Neural cell (in vitro differentiated cells): ENCODE measurements around the gene NHERF2. TPM values are rescaled to one million over a fixed set of nuclear protein-coding genes. Genes with fewer than 3 reads are reported as not detected.

Experiments
- H2AFZ ChIP-seq: fragments of 200-600, 300-800 bp; sonication (generic), shearing (Covaris generic); 2 replicates; pipeline ENCODE4 v1.6.0; 2014; ENCODE audit warnings: low read depth, mild to moderate bottlenecking, antibody characterized with exemption, low read length, moderate library complexity
- H3F3A ChIP-seq: fragments of 200-600 bp; shearing (Covaris generic); 2 replicates; pipeline ENCODE4 v1.6.1; 2016; ENCODE audit warnings: mild to moderate bottlenecking, moderate library complexity, mixed read lengths, antibody characterized with exemption, low read length; ENCODE audit not compliant: insufficient read depth, poor library complexity, severe bottlenecking
- H3K27ac ChIP-seq: fragments of 200-600, 300-800 bp; sonication (generic), shearing (Covaris generic); 2 replicates; pipeline ENCODE4 v1.5.1; 2014; ENCODE audit warnings: mild to moderate bottlenecking, low read length, moderate library complexity
- H3K27me3 ChIP-seq: fragments of 300-800, 200-600 bp; sonication (generic), shearing (Covaris generic); 2 replicates; pipeline ENCODE4 v1.6.0; 2014; ENCODE audit warnings: mild to moderate bottlenecking, low read depth, low read length, moderate library complexity; ENCODE audit not compliant: insufficient read depth
- H3K36me3 ChIP-seq: fragments of 300-800, 200-600 bp; sonication (generic), shearing (Covaris generic); 2 replicates; pipeline ENCODE4 v1.5.1; 2014; ENCODE audit warnings: mild to moderate bottlenecking, antibody characterized with exemption, low read length, moderate library complexity; ENCODE audit not compliant: insufficient read depth
- H3K4me2 ChIP-seq: fragments of 300-800, 200-600 bp; sonication (generic), shearing (Covaris generic); 2 replicates; pipeline ENCODE4 v1.6.0; 2014; ENCODE audit warnings: mild to moderate bottlenecking, low read length
- H3K4me3 ChIP-seq: fragments of 300-800, 200-600 bp; sonication (generic), shearing (Covaris generic); 2 replicates; pipeline ENCODE4 v1.5.1; 2014; ENCODE audit warnings: mild to moderate bottlenecking, low read length, moderate library complexity
- H3K79me2 ChIP-seq: fragments of 200-600 bp; shearing (Covaris generic); replicated peaks from 2 replicates; pipeline ENCODE4 v1.6.0; 2014; ENCODE audit warnings: mild to moderate bottlenecking, low read length, moderate library complexity; ENCODE audit not compliant: insufficient read depth
- H3K9ac ChIP-seq: fragments of 300-800, 200-600 bp; sonication (generic), shearing (Covaris generic); 2 replicates; pipeline ENCODE4 v1.6.1; 2016; ENCODE audit warnings: mild to moderate bottlenecking, low read length, mixed read lengths
- H3K9me2 ChIP-seq: fragments of 200-600 bp; shearing (Covaris generic); 2 replicates; pipeline ENCODE4 v1.6.1; 2016; ENCODE audit warnings: mild to moderate bottlenecking, low read length, mixed read lengths; ENCODE audit not compliant: insufficient read depth
- H3K9me3 ChIP-seq: fragments of 200-600, 300-800 bp; sonication (generic), shearing (Covaris generic); 2 replicates; pipeline ENCODE4 v1.6.1; 2016; ENCODE audit warnings: mild to moderate bottlenecking, mixed run types, low read length, moderate library complexity, mixed read lengths
- H4K20me1 ChIP-seq: fragments of 200-600 bp; shearing (Covaris generic); 2 replicates; pipeline ENCODE4 v1.6.1; 2016; ENCODE audit warnings: mild to moderate bottlenecking, mixed run types; ENCODE audit not compliant: insufficient read depth
- CTCF ChIP-seq: fragments of 450-650 bp; IDR thresholded peaks from 2 replicates; pipeline ENCODE4 v1.5.1; 2014; ENCODE audit warnings: antibody characterized with exemption, mild to moderate bottlenecking, moderate library complexity; ENCODE audit not compliant: poor library complexity, severe bottlenecking
- EP300 ChIP-seq: fragments of 450-650 bp; conservative IDR thresholded peaks from 2 replicates; pipeline ENCODE4 v1.6.1; 2014; ENCODE audit warnings: antibody characterized with exemption, mild to moderate bottlenecking, moderate library complexity; ENCODE audit not compliant: poor library complexity, severe bottlenecking
- EZH2 ChIP-seq: fragments of 200-600, 300-800 bp; shearing (Covaris generic), sonication (generic); IDR thresholded peaks from 2 replicates; pipeline ENCODE4 v1.6.1; 2014; ENCODE audit warnings: antibody characterized with exemption, low read length, borderline replicate concordance, mild to moderate bottlenecking; ENCODE audit not compliant: insufficient read depth, poor library complexity, severe bottlenecking
- MXI1 ChIP-seq: fragments of 450-650 bp; conservative IDR thresholded peaks from 2 replicates; pipeline ENCODE4 v1.6.1; 2014; ENCODE audit warnings: antibody characterized with exemption, mild to moderate bottlenecking; ENCODE audit not compliant: poor library complexity, severe bottlenecking
- POLR2AphosphoS5 ChIP-seq: IDR thresholded peaks from 2 replicates; pipeline ENCODE4 v1.6.1; 2012
- RAD21 ChIP-seq: fragments of 450-650 bp; conservative IDR thresholded peaks from 2 replicates; pipeline ENCODE4 v1.6.1; 2014; ENCODE audit warnings: antibody characterized with exemption, mild to moderate bottlenecking, moderate library complexity
- REST ChIP-seq: IDR thresholded peaks from 2 replicates; pipeline ENCODE4 v1.6.1; 2012; ENCODE audit warnings: borderline replicate concordance
- SMC3 ChIP-seq: fragments of 450-650 bp; conservative IDR thresholded peaks from 2 replicates; pipeline ENCODE4 v1.6.1; 2014; ENCODE audit warnings: antibody characterized with exemption, mild to moderate bottlenecking, moderate library complexity; ENCODE audit not compliant: poor library complexity
- TAF1 ChIP-seq: IDR thresholded peaks from 2 replicates; pipeline ENCODE4 v1.6.1; 2012; ENCODE audit warnings: low read depth
- polyA plus RNA-seq: library from polyadenylated mRNA; depleted of rRNA; stranded (reverse); fragments of >200 nt; gene quantifications from 2 replicates; pipeline ENCODE4 v1.2.3, GENCODE V29; 2014

Gene NHERF2
- polyA plus RNA-seq, 1 donor from 2014 or later: 3.4 TPM

- Histone ChIP-seq H3K4me3 (no peak overlapping the region), H3F3A (no peaks in the 10 kb centered on the region), H3K79me2 (peaks cover 46% of the 10 kb centered on the region), H3K4me2 (no peak overlapping the region), H3K27ac (no peak overlapping the region), H3K9me2 (no peaks in the 10 kb centered on the region), H3K9me3 (no peaks in the 10 kb centered on the region), H3K27me3 (no peaks in the 10 kb centered on the region), H2AFZ (no peak overlapping the region), H3K36me3 (no peaks in the 10 kb centered on the region), H3K9ac (no peak overlapping the region), H4K20me1 (peaks cover 5% of the 10 kb centered on the region)
- TF ChIP-seq CTCF: no peak
- no peak for TF ChIP-seq RAD21
- no peak for TF ChIP-seq REST
- no peak for TF ChIP-seq EP300
- no peak for TF ChIP-seq POLR2AphosphoS5
- TF ChIP-seq SMC3: no peak
- no peak for TF ChIP-seq EZH2
- no peak for TF ChIP-seq TAF1
- no peak for TF ChIP-seq MXI1
Measured at GRCh38 chr16:2005646-2006045, 21.1 kb upstream of the NHERF2 start.

- Histone ChIP-seq H3K27ac (no peak overlapping the region), H3K27me3 (no peaks in the 10 kb centered on the region), H4K20me1 (peaks cover 5% of the 10 kb centered on the region), H3K9me2 (no peaks in the 10 kb centered on the region), H3K9me3 (no peaks in the 10 kb centered on the region), H3K4me2 (no peak overlapping the region), H3F3A (no peaks in the 10 kb centered on the region), H3K9ac (no peak overlapping the region), H3K4me3 (no peak overlapping the region), H3K79me2 (peaks cover 46% of the 10 kb centered on the region), H3K36me3 (no peaks in the 10 kb centered on the region), H2AFZ (no peak overlapping the region)
- TF ChIP-seq CTCF (no peak), EZH2 (no peak), REST (no peak), TAF1 (no peak), RAD21 (no peak), MXI1 (no peak), POLR2AphosphoS5 (no peak), SMC3 (no peak), EP300 (no peak)
Measured at GRCh38 chr16:2006317-2006716, 20.4 kb upstream of the NHERF2 start.
